Sigmoid colon (tissue), 4 donors: ENCODE results near the gene RAB6B.

Source experiments
- CTCF ChIP-seq, 4 experiments: fragments of 450-650 bp in 3 of 4; fragments of 200-600 bp in 1 of 4; IDR thresholded peaks; one replicate each; pipeline ENCODE4 v1.5.1; 2016 to 2019; ENCODE audit warnings: antibody characterized with exemption in 4 of 4, mild to moderate bottlenecking in 3 of 4, moderate library complexity in 2 of 4
- EP300 ChIP-seq, 4 donors: sonication (generic); formaldehyde crosslinking; IDR thresholded peaks; one replicate each; pipeline ENCODE4 v1.6.1; 2017; ENCODE audit warnings: antibody characterized with exemption in 4 of 4
- POLR2A ChIP-seq, 2 donors: fragments of 450-650 bp; IDR thresholded peaks; one replicate each; pipeline ENCODE4 v1.6.1; 2016; ENCODE audit warnings: antibody characterized with exemption in 2 of 2, mild to moderate bottlenecking in 2 of 2, moderate library complexity in 2 of 2
- POLR2AphosphoS5 ChIP-seq, 4 donors: sonication (generic); formaldehyde crosslinking; IDR thresholded peaks; one replicate each; pipeline ENCODE4 v1.6.1; 2017; ENCODE audit warnings: antibody characterized with exemption in 4 of 4

- TF ChIP-seq CTCF (IDR thresholded peaks at IDR 0.05) (no peak), EP300 (IDR thresholded peaks at IDR 0.05) (no peak), POLR2AphosphoS5 (IDR thresholded peaks at IDR 0.05) (no peak), POLR2A (IDR thresholded peaks at IDR 0.05) (no peak)
Measured at GRCh38 chr3:133863911-133864310, 31.8 kb downstream of the RAB6B start.
